BLaER1 (cell line): ENCODE measurements around the gene KRTAP17-1.
A peak's percentile ranks its signal among the peaks of the same experiment; 100 is the strongest.

ENCODE experiments used
- H3K27ac ChIP-seq: shearing (Covaris generic); formaldehyde crosslinking; 2 replicates; pipeline ENCODE4 v1.8.1; 2022
- H3K27me3 ChIP-seq: shearing (Covaris generic); formaldehyde crosslinking; 2 replicates; pipeline ENCODE4 v1.8.1; 2022
- H3K36me3 ChIP-seq: shearing (Covaris generic); formaldehyde crosslinking; 2 replicates; pipeline ENCODE4 v1.8.1; 2022
- H3K4me1 ChIP-seq: shearing (Covaris generic); formaldehyde crosslinking; 2 replicates; pipeline ENCODE4 v1.8.1; 2022
- H3K4me2 ChIP-seq: shearing (Covaris generic); formaldehyde crosslinking; 2 replicates; pipeline ENCODE4 v1.8.1; 2022
- H3K4me3 ChIP-seq: shearing (Covaris generic); formaldehyde crosslinking; 2 replicates; pipeline ENCODE4 v1.8.1; 2022
- H3K9ac ChIP-seq: shearing (Covaris generic); formaldehyde crosslinking; 2 replicates; pipeline ENCODE4 v1.8.1; 2022
- H3K9me3 ChIP-seq: shearing (Covaris generic); formaldehyde crosslinking; 2 replicates; pipeline ENCODE4 v1.8.1; 2022
- H4K20me1 ChIP-seq: shearing (Covaris generic); formaldehyde crosslinking; 2 replicates; pipeline ENCODE4 v1.8.1; 2022
- Cebpa-rat ChIP-seq: shearing (Covaris generic); IDR thresholded peaks from 2 replicates; pipeline ENCODE4 v1.8.1; 2022

KRTAP17-1 gene

GRCh38 chr17:41333098-41333497 lies 17.6 kb upstream of the KRTAP17-1 start:
- Histone ChIP-seq H3K9ac (no peak overlapping the region), H3K4me1 (peaks cover 14% of the 10 kb centered on the region), H3K27me3 (no peaks in the 10 kb centered on the region), H3K36me3 (no peaks in the 10 kb centered on the region), H4K20me1 (no peaks in the 10 kb centered on the region), H3K4me2 (no peak overlapping the region), H3K27ac (no peak overlapping the region), H3K4me3 (no peak overlapping the region), H3K9me3 (no peaks in the 10 kb centered on the region)
- no peak for TF ChIP-seq Cebpa-rat

- H3K4me2 ChIP-seq = no peak overlapping the region
- no peaks in the 10 kb centered on the region for H3K36me3 ChIP-seq
- H3K4me1 ChIP-seq = peaks cover 14% of the 10 kb centered on the region
- no peak for TF ChIP-seq Cebpa-rat
- H3K4me3 ChIP-seq = no peak overlapping the region
- no peak overlapping the region for H3K9ac ChIP-seq
- H3K27ac ChIP-seq = no peak overlapping the region
- no peaks in the 10 kb centered on the region for H3K27me3 ChIP-seq
- no peaks in the 10 kb centered on the region for H4K20me1 ChIP-seq
- H3K9me3 ChIP-seq = no peaks in the 10 kb centered on the region
Observed at GRCh38 chr17:41332239-41332638, 16.7 kb upstream of the KRTAP17-1 start.

- Histone ChIP-seq H3K4me3 (no peak overlapping the region), H3K9ac (no peak overlapping the region), H3K9me3 (no peaks in the 10 kb centered on the region), H3K4me1 (peaks cover 21% of the 10 kb centered on the region), H3K27me3 (no peaks in the 10 kb centered on the region), H3K4me2 (no peak overlapping the region), H3K36me3 (no peaks in the 10 kb centered on the region), H4K20me1 (no peaks in the 10 kb centered on the region), H3K27ac (no peak overlapping the region)
- no peak for TF ChIP-seq Cebpa-rat
Observed at GRCh38 chr17:41331606-41332005, 16.1 kb upstream of the KRTAP17-1 start.

GRCh38 chr17:41329279-41329948 lies 13.9 kb upstream of the KRTAP17-1 start:
- Histone ChIP-seq H3K4me2 (no peak overlapping the region), H3K9me3 (no peaks in the 10 kb centered on the region), H4K20me1 (no peaks in the 10 kb centered on the region), H3K4me1 (peaks cover 20% of the 10 kb centered on the region), H3K27ac (no peak overlapping the region), H3K4me3 (no peak overlapping the region), H3K36me3 (no peaks in the 10 kb centered on the region), H3K9ac (no peak overlapping the region), H3K27me3 (no peaks in the 10 kb centered on the region)
- TF ChIP-seq Cebpa-rat = no peak

- H3K9me3 ChIP-seq = no peaks in the 10 kb centered on the region
- H3K27ac ChIP-seq = no peak overlapping the region; the same call in 1 of the 2 replicates
- TF ChIP-seq Cebpa-rat = no peak
- H3K4me3 ChIP-seq = no peak overlapping the region
- H3K27me3 ChIP-seq = no peaks in the 10 kb centered on the region
- H3K4me2 ChIP-seq = no peak overlapping the region
- no peaks in the 10 kb centered on the region for H4K20me1 ChIP-seq
- no peaks in the 10 kb centered on the region for H3K36me3 ChIP-seq
- H3K9ac ChIP-seq = no peak overlapping the region
- H3K4me1 ChIP-seq = peaks cover 12% of the 10 kb centered on the region
Observed at GRCh38 chr17:41328207-41328606, 12.7 kb upstream of the KRTAP17-1 start.

GRCh38 chr17:41327411-41328120 lies 12.1 kb upstream of the KRTAP17-1 start:
- no peak for TF ChIP-seq Cebpa-rat

GRCh38 chr17:41326173-41327145 lies 10.9 kb upstream of the KRTAP17-1 start:
- Histone ChIP-seq H3K4me1 (peaks cover 12% of the 10 kb centered on the region), H3K27me3 (no peaks in the 10 kb centered on the region), H3K9me3 (no peaks in the 10 kb centered on the region), H3K27ac (0 out of 2 replicates have a peak overlapping the region, but pooled peaks have one; percentile 8), H3K4me3 (no peak overlapping the region), H3K9ac (no peak overlapping the region), H3K36me3 (no peaks in the 10 kb centered on the region), H3K4me2 (peak overlapping the region; percentile 15; the same call in 1 of the 2 replicates), H4K20me1 (no peaks in the 10 kb centered on the region)
- TF ChIP-seq Cebpa-rat = no peak

More at GRCh38 chr17:41327411-41328120, 12.1 kb upstream of the KRTAP17-1 start:
- Histone ChIP-seq H3K4me2 (peak overlapping the region; percentile 15; the same call in 1 of the 2 replicates), H3K9me3 (no peaks in the 10 kb centered on the region), H3K36me3 (no peaks in the 10 kb centered on the region), H3K27ac (no peak overlapping the region; the same call in 1 of the 2 replicates), H3K9ac (no peak overlapping the region), H3K4me3 (no peak overlapping the region), H3K27me3 (no peaks in the 10 kb centered on the region), H4K20me1 (no peaks in the 10 kb centered on the region), H3K4me1 (peaks cover 12% of the 10 kb centered on the region)

- H4K20me1 ChIP-seq = no peaks in the 10 kb centered on the region
- H3K4me1 ChIP-seq = peaks cover 12% of the 10 kb centered on the region
- no peak overlapping the region for H3K4me3 ChIP-seq
- H3K4me2 ChIP-seq = no peak overlapping the region
- no peak overlapping the region for H3K9ac ChIP-seq
- no peaks in the 10 kb centered on the region for H3K36me3 ChIP-seq
- H3K27ac ChIP-seq = 0 out of 2 replicates have a peak overlapping the region, but pooled peaks have one; percentile 8
- no peak for TF ChIP-seq Cebpa-rat
- H3K9me3 ChIP-seq = peaks cover 3% of the 10 kb centered on the region
- H3K27me3 ChIP-seq = no peaks in the 10 kb centered on the region
Observed at GRCh38 chr17:41325611-41326010, 10.1 kb upstream of the KRTAP17-1 start.

- no peak overlapping the region for H3K9ac ChIP-seq
- no peaks in the 10 kb centered on the region for H3K36me3 ChIP-seq
- no peak for TF ChIP-seq Cebpa-rat
- H3K4me1 ChIP-seq = peaks cover 12% of the 10 kb centered on the region
- no peak overlapping the region for H3K4me3 ChIP-seq
- H4K20me1 ChIP-seq = no peaks in the 10 kb centered on the region
- H3K9me3 ChIP-seq = peaks cover 8% of the 10 kb centered on the region
- no peak overlapping the region for H3K4me2 ChIP-seq
- H3K27me3 ChIP-seq = no peaks in the 10 kb centered on the region
- no peak overlapping the region for H3K27ac ChIP-seq
Observed at GRCh38 chr17:41325126-41325525, 9.6 kb upstream of the KRTAP17-1 start.
